Posterior cingulate gyrus (tissue), 11 donors: ENCODE results near the gene RBMS3.
"Not testable (repeated sequence)": the region's sequence is repeated elsewhere in the genome, so short reads cannot be mapped to it uniquely, and the experiment has no call there.

Experiments
- DNase-seq, 10 donors: peaks; one replicate each; pipeline versions ENCODE4 v3.0.0 to v3.0.0-alpha.2; 2020 to 2021; ENCODE audit warnings: mixed read lengths in 3 of 10
- intact Hi-C: fragments of 100-400 bp; cut with DNase I; formaldehyde crosslinking; loops from one replicate; pipeline ENCODE4 v1.15.1; 2023

RBMS3 gene

DNA sequence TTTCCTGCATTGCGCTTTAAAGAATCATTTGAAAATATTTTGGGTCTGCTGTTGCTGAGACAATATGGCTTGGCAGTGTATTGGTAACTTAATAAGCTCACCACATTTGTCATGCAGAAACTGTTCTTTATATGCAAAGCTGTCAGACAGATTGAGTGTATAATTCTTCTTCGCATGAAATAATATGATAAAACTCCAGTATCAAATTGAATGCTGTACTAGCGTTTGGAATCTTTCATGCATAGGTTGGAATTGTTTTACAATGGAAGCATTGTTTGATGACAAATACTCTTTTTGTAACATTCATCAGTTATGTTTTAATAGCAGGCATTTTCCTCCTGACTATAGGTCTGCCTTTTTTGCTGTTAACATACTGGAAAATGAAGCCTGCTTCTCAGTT is 53.8 kb downstream of the RBMS3 start:
- intact Hi-C loops: no loop called here

DNA sequence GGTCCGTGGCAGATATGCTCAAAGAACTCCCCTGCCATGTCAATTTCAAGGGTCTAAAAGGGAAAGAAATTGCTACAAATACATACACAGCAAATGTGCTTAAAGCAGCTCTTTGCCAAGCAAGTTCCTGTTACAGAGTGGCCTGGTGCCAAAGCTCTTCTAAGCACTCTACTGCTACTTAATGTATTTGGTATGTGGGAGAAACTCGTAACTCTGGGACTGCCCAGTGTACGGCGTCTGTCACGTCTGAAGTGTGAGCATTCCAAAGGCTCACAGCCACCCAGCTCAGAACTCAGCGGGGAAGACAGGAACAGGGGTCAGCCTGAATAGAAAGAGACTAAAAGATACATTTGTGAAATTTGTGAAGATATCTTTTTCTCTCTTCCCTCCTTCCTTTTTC is 54.6 kb downstream of the RBMS3 start:
- intact Hi-C loops: no loop called here
- peak in 3 of 10 donors; percentile 6 to 33 (median 8) for DNase-seq

More for the DNA sequence above, 53.8 kb downstream of the RBMS3 start:
- DNase-seq: no peak

DNA sequence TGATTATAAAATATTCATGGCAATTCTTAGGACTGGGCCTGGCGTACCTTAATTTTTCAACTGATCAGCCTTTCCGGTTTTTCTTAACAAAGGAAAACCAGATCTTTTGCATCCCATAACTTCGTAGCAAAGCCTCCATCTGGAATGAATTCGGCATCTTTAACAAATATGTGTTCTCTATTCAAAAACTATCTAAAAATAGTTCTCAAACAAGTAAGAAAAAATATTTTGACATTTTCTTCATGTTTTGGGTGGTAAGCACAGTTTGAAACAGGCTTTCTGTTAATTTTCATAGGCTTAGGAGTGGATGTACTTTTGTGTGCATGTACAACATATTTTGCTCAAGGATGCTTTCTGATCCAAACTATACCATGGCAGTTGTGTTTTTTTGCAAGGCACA is 55.1 kb downstream of the RBMS3 start:
- intact Hi-C loops: no loop called here
- DNase-seq: no peak

DNA sequence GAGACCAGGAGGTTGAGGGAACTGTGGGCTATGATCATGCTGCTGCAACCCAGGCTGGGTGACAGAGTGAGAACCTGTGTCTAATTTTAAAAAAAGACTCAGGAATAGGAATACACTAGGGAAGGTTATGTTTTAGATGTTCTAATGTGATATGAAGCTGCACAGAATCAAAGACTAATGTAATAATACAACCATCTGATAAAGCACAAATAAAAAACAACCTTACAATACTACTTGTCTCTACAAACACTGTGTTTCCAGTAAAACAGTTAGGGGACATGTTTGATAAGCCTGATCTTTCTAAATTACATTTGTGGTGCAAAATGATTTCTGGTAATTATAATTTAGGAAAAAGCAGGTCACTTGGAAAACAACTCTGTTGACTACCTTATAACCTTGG is 56.7 kb downstream of the RBMS3 start:
- DNase-seq: no peak
- intact Hi-C loops: no loop called here

DNA sequence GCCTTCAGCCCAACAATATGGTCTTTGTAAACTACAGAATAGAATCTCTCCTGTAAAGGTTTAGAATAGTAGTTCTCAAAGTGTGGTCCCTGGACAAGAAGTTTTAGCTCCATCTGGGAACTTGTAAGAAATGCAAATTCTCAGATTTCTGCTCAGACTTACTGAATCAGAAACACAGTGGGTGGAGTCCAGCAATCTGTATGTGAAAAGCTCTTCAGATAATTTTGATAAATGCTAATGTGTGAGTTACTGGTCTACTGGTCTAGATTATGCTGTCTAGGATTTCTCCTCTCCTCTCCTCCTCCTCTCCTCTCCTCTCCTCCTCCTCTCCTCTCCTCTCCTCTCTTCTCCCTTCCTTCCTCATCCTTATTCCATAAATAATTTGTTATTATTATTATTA is 57.5 kb downstream of the RBMS3 start:
- DNase-seq: no peak
- intact Hi-C loops: no loop called here

DNA sequence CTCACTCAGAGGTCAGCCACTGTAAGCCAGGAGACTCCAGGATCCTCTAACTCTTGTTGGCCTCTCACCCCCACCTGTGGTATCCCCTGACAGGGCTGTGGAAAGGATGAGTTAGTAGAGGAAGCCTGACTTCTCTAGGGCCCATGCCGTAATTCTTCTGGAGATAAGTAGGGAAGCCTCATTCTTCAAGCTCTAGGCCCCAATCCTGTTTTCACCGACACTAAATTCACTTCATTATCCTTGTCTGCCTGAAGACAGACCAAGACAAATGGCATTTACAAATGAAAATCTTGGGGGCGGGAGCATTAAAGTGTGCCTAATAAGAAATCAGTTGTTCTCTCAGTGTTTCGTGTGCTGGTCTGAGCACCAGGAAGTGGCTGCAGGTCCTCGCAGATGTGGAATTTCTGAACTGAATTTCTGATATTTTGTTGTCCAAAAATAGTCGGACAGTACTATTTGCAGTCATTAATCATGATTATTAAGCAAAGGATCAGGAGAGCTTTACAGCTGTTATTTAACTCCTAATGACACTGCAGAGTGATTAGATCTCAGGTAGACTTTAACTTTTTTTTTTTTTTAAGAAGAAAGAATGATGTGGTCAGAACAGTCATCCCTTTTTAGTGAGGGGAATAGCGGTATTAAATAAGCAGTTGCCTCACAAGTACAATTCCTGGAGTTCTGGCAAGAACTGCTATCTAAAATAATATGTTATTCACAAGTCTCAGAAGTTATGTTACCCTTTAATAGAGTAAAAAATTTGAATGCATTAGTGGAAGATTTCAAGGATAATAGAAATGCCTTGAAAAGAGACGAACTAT is 58.4 kb downstream of the RBMS3 start:
- intact Hi-C loops: no loop called here
- DNase-seq: no peak

DNA sequence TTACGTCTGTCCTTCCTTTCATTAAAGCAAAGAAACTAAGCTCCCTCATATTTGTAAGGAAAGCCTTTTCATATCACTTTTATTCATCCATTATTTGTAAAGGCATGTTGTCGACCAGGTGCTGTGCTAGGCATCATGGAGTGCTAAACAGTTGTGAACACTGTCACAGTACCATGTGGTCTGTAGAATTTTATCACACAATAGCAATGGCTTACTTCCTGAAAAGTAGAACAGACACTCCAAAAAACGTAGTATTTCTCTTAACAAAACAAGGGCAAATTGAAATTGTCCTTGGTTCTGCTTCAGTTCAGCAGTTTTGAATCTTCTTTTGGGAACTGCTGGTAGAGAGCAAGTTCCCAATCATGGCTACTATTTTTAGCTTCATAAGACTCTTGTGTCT is 63.3 kb downstream of the RBMS3 start:
- intact Hi-C loops: no loop called here

DNA sequence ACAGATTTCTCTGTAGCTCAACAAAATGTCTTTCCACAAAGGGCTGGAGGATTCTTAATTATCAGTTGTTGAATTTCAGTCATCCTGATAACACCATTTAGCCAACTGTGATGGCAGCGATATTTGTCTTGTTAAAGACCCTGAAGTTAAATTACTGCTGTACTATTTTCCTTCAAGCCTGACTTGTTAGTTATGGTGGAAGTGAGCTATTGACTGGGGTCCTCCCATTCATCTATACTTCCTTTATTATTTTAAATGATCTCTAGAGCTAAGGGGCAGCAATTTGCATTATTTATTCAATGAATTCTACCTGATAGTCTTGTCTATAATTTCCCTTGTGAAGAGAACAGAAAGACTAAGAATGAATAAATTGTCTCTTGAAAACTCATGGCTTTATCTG is 64.1 kb downstream of the RBMS3 start:
- no peak for DNase-seq
- intact Hi-C loops: no loop called here

More for the DNA sequence above, 63.3 kb downstream of the RBMS3 start:
- DNase-seq: no peak

DNA sequence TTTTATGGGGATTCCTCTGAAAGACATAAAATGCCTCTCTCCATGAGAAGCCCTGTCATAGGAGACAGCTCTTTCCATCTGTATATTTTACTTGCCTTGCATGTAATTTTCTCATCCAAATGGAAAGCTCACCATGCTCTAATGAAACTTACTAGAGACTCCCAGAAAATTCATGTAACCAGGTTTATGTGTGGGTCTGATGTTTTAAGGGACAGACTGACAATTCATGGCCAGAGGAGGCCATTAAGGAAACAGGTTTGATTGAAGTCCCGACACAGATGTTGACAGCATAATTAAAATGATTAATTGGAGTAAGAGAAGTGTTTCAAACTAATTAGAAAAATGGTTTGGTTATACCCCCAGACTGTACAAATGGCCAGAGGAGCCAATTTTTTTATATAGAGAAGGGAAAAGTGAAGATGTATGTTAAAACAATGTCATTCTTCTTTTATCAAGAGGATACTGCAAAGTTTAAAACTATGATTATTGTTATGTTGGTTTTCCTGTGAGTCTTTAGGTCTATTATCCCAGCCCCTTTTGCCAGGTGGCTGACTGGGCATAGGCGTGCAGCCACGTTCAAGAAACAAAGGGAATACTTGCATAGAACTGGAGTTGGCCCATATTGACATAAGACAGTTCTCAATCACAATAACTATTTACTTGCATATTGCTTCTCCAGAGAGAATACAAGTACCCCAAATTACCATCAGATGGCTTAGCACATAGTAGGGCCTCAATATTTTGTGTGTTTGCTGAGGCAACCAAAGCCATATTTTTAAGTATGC is 64.8 kb downstream of the RBMS3 start:
- DNase-seq: no peak
- intact Hi-C loops: no loop called here

DNA sequence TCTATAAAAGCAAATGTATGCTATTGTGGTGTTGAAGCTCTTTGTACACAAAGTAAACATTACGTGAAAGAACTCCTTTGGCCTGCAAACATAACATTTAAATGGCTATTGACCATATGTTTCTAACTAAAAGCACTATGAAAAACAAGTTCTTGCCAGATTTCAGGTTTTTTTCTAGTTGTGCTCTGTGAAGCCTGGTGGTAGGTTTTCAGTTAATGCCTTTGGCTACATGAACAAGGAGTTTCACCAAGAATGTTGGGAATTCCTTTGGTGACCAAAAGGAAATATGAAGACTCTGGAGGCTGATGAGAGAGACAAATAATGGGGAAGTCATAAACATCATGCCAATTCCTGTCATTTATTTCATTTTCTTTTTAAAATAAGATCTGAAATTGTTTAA is 66.0 kb downstream of the RBMS3 start:
- intact Hi-C loops: no loop called here
- DNase-seq: no peak

DNA sequence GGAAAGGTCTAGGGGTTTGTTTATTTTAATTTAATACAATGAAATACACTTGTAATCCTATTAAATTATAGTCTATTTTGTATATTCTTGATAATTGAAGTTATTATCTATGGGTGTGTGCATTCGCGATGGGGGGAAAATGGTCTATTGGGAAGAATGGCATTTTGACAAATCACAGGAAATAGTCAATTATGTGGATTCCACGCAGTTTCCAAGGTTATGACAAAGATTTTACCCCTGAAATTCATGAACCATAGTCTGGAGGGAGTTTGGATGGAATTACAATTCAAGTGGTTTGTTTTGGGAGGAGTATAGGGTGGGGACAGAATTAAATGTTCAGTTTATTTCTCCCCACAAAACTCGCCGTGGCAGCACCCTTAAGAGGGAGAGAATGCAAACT is 66.5 kb downstream of the RBMS3 start:
- no peak for DNase-seq
- intact Hi-C loops: no loop called here

DNA sequence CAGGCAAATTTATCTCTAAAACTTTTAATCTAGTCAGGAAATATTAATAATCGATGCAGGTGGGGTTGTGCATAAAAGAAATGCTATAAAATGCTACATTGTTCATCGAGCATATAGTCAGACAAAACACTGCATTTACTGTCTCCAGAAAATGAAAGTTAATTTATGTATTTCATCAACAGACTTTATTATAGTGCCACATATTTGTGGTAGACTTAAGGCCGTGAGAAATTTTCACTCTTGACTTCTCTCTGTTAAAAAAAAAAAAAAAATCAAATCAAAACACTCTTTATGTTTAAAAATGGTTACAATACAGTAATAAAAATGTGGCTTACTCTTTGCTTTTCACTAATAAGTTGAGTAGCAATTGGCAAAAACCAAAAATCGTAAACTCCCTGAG is 67.4 kb downstream of the RBMS3 start:
- no peak for DNase-seq
- intact Hi-C loops: no loop called here

DNA sequence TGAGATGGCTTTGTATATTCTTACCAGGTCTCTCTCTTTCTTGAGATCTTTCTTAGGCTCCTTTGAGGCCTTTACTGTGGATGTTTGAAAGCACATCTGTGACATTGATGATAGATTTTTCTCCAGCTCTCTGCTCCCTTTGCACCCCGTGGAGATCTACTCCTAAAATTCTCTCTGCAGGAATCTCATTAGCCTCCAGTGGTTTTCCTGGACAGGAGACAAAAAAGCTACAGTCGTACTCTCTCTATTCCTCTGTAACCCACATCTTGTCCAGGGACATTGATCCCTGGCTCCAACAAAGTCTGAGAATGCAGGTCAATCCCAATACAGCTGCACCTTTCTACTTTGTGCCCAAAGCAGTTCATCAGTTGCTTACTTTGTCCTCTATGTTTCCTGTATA is 68.2 kb downstream of the RBMS3 start:
- no peak for DNase-seq
- intact Hi-C loops: no loop called here

DNA sequence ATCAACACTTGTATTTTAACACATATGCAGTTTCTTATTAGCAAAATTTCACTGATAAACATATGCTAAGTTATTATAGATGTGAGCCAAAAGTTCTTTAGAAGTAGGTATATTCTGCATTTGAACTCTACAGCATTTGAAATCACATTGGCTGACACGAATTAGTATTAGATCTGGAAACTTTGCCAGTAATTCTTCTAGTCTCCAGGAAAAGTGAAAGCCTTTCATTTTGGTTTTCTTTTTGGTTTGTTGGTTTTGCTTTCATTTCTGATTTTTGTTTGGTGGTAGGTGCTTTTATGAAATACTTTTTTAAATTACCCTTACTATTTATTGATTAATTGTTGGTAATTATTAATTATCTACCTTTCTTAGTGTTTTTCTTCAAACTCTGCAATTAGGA is 72.9 kb downstream of the RBMS3 start:
- DNase-seq: no peak
- intact Hi-C loops: no loop called here

DNA sequence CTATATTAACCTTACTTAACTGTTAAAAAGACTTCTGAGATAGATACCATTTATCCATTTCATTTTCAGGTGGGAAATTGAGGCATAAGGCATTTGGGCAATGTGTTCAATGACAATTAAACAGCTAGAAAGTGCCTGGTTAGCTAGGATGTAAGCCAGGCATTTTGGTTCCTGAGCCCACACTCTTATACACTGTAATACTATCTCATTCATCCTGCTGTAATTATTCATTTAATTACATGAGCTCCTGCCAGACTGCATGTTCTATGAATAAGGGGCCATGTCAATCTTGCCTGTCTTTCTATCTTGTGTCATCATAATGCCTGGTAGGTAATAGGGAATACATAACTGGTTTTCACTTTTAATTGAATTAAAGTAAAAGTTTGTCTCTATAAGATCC is 74.0 kb downstream of the RBMS3 start:
- intact Hi-C loops: no loop called here
- no peak for DNase-seq

DNA sequence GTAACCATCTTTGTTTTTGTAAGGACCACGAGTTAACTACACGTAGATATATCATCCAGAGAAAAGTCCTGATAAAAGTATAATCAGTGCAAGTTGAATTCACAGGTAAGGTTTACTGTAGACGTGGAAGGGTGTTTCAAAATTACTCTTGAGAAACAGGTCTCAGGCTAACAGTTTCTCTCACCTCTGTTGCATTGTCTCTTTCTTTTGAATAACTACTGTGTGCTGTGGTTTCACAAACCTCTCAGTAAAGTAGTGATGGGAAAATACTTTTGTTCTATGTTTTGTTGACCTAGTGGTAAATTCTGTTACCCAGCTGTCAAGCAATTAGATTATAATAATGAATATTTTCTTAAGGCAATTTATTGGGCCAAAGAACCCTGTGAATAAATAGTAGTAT is 75.2 kb downstream of the RBMS3 start:
- DNase-seq: no peak
- intact Hi-C loops: no loop called here

DNA sequence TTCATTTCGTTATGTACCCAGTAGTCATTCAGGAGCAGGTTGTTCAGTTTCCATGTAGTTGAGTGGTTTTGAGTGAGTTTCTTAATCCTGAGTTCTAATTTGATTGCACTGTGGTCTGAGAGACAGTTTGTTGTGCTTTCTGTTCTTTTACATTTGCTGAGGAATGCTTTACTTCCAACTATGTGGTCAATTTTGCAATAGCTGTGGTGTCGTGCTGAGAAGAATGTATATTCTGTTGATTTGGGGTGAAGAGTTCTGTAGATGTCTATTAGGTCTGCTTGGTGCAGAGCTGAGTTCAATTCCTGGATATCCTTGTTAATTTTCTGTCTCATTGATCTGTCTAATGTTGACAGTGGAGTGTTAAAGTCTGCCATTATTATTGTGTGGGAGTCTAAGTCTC is 79.4 kb downstream of the RBMS3 start:
- intact Hi-C loops, DNase-seq: not testable (repeated sequence)

DNA sequence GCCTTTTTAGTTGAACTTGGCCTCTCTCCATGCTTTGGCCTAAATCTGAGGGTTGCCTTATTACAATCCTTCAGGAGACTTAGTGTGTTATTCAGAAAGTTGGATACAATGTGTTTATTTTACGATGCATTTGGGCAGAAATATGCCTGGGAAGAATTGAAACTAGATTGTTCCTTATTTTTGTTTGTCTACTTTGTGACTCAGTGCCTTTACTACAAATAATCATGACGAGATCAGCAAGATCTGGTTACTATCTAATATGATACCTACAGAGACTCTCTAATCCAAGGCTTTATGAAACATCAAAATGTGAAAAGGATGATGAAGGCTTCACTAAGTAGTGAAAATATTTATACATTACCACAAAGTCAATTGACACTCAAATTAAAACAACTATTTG is 82.2 kb downstream of the RBMS3 start:
- intact Hi-C loops: no loop called here
- no peak for DNase-seq

DNA sequence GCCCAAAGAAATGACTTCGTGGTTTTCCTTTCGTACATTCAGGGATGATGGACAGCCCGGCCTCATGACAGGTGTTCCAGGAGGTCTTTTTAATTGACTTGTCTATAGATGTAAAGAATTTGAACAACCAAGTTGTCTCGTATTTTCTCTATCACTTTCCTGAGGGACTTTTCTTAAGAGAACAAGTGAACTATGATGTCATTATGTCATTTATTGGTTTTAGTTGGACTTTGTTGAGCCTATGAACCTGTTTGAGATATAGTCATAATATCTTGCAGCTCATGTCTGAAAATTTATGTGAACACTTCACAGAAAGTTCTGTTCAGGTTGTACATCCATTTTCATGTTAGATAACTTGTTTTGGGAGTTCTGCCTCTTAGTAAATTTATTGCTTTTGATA is 89.2 kb downstream of the RBMS3 start:
- no peak for DNase-seq
- intact Hi-C loops: no loop called here

DNA sequence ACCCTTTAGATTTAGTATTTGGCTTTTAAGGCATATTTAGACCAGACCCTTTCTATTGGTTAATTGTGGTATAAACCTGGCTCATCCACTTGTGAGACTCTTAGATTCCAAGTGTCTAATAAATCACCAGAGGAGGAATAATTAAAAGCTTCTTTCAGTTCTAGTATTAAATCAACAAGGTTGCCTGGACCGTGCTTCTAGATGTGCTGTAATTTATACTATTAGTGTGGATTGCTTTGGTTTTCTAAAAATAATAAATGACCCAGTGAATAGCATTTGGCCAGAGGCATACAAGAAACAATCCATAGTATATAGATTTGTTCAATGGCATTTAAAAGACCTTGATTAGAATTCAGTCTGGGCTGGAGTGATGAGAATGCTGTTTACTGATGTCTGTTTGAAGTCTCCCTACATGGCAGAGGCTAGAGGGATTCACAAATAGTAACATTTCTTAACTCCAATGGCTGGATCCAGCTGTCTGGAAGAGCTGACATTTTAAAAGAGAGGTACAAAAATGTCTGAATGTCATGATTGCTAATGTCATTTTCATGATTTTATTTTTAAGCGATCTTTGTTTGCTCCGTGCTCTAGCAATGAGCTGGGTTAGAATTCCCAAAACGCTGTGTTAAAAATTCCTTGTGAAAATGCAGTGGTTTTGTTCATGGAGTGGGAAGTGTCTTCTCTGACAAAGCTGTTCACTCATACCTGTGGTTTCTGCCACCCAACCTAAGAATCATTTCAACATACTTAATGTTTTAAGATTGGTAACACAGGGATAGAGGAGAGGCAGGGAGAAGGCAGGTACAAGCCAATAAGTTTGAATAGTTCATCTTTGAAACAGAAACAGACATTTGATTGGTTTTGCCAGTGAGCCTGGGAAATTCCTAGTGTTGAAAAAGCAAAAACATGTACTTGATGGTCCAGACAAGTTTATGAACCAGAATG is 89.9 kb downstream of the RBMS3 start:
- intact Hi-C loops: no loop called here
- no peak for DNase-seq

DNA sequence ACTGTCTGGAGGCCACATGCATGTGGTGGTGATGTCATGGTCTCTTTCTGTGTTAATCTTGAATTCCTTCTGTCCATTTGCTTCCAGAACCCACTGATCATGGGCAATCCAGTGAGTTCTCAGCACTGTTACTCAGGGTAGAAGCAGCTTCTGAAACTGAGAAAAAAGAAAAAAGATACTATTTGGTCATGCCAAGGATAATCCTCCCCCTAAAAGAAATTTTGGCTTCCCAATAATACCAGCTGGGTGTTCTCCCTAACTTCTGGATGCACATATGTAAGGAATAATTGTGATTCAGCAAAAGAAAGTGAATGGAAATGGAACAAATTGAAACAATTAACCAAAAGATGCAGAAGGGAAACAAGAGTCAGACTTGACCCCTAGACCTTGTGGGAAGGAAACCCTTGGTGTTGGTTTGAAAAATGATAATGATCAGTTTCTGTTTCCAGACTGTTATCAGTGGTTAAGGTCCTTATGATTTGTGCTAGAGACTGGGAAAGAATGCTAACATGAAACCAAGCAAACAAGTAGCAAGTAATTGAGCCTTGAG is 92.3 kb downstream of the RBMS3 start:
- no peak for DNase-seq
- intact Hi-C loops: no loop called here
